Kidney (tissue), 14 donors: ENCODE results near the gene ABHD3. TPM values are rescaled to one million over a fixed set of nuclear protein-coding genes. Genes with fewer than 3 reads are reported as not detected.

Source experiments
- DNase-seq, 5 donors: peaks; one replicate each; pipeline ENCODE4 v3.0.0-alpha.2; 2013 to 2020
- FAIRE-seq: peaks from 2 replicates; lab custom pipeline; 2012; peaks lifted over from hg19 to GRCh38; lab: Jason Lieb, UNC
- H3K27ac ChIP-seq, 2 donors: one replicate each; pipeline ENCODE4 v1.7.0; 2013; ENCODE audit warnings: low read depth in 2 of 2, low read length in 2 of 2, inconsistent platforms in 1 of 2
- H3K27me3 ChIP-seq: one replicate; pipeline ENCODE4 v1.7.1; 2013; ENCODE audit warnings: low read length, inconsistent platforms; ENCODE audit not compliant: control insufficient read depth, insufficient read depth
- H3K36me3 ChIP-seq, 3 donors: one replicate each; pipeline versions ENCODE4 v1.7.0 to v1.7.1; 2013; ENCODE audit warnings: low read length in 3 of 3, control low read depth in 1 of 3, inconsistent platforms in 1 of 3; ENCODE audit not compliant: insufficient read depth in 3 of 3, control insufficient read depth in 2 of 3
- H3K4me1 ChIP-seq, 3 donors: one replicate each; pipeline versions ENCODE4 v1.7.0 to v1.7.1; 2013; ENCODE audit warnings: low read length in 3 of 3, inconsistent platforms in 1 of 3, low read depth in 1 of 3; ENCODE audit not compliant: control insufficient read depth in 2 of 3, insufficient read depth in 2 of 3
- H3K4me3 ChIP-seq, 3 donors: one replicate each; pipeline versions ENCODE4 v1.7.0 to v1.8.1; 2013; ENCODE audit warnings: low read length in 3 of 3, control low read depth in 1 of 3, inconsistent platforms in 1 of 3
- H3K9ac ChIP-seq, 3 donors: one replicate each; pipeline versions ENCODE4 v1.7.0 to v1.7.1; 2013; ENCODE audit warnings: low read length in 3 of 3, control low read depth in 1 of 3, inconsistent platforms in 1 of 3
- H3K9me3 ChIP-seq, 3 donors: one replicate each; pipeline versions ENCODE4 v1.7.0 to v1.7.1; 2013; ENCODE audit warnings: low read length in 3 of 3, control low read depth in 1 of 3, inconsistent platforms in 1 of 3; ENCODE audit not compliant: control insufficient read depth in 2 of 3, insufficient read depth in 1 of 3
- intact Hi-C: fragments of 100-400 bp; cut with DNase I; formaldehyde crosslinking; loops from one replicate; pipeline ENCODE4 v1.11.1; 2022
- polyA plus RNA-seq: library from polyadenylated mRNA; stranded (reverse); fragments of 350-450 nt; fragmentation: Illumina TruSeq; extraction: RNeasy Lipid Tissue Mini Kit (QIAGEN cat#74804); gene quantifications from one replicate; pipeline ENCODE4 v1.2.3, GENCODE V29; 2014; ENCODE audit warnings: low read depth, low replicate concordance; ENCODE audit not compliant: insufficient read depth
- total RNA-seq: library from RNA; stranded (reverse); fragmentation: NEBNext Ultra II Directional; extraction: Animal tissue kit (Norgen Biotek cat#: 25700); gene quantifications from one replicate; pipeline ENCODE4 v1.2.1, GENCODE V29; 2021
- TF ChIP-seq, protein P1 (sequence below): IDR thresholded peaks from 3 replicates; pipeline ENCODE4 v1.5.1; 2012; ENCODE audit warnings: mild to moderate bottlenecking, moderate library complexity, borderline replicate concordance; ENCODE audit not compliant: insufficient read depth; ENCODE audit errors: extremely low read depth
- donor health status: control.
- donor health status: control.
- donor health status: control.
- donor health status: control.
- donor health status: control.
- donor health status: DM: yes; HTN: yes; CAD: no.
- donor health status: Normal renal cell carcinoma (clear cell type).

Gene ABHD3
- total and polyA plus RNA-seq, 2 donors from 2014 or later = 13.1 to 18.9 TPM

GRCh38 chr18:21669736-21670285, 34.8 kb downstream of the ABHD3 start:
- TF ChIP-seq, protein P1, sequence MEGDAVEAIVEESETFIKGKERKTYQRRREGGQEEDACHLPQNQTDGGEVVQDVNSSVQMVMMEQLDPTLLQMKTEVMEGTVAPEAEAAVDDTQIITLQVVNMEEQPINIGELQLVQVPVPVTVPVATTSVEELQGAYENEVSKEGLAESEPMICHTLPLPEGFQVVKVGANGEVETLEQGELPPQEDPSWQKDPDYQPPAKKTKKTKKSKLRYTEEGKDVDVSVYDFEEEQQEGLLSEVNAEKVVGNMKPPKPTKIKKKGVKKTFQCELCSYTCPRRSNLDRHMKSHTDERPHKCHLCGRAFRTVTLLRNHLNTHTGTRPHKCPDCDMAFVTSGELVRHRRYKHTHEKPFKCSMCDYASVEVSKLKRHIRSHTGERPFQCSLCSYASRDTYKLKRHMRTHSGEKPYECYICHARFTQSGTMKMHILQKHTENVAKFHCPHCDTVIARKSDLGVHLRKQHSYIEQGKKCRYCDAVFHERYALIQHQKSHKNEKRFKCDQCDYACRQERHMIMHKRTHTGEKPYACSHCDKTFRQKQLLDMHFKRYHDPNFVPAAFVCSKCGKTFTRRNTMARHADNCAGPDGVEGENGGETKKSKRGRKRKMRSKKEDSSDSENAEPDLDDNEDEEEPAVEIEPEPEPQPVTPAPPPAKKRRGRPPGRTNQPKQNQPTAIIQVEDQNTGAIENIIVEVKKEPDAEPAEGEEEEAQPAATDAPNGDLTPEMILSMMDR = no peak
- FAIRE-seq (no peak), DNase-seq (peak in 2 of 5 donors; percentile 1 to 11)
- no peak overlapping the region for H3K9ac ChIP-seq
- H3K27me3 ChIP-seq = no peaks in the 10 kb centered on the region
- no peaks in the 10 kb centered on the region for H3K9me3 ChIP-seq
- intact Hi-C loops = no loop called here
- no peak overlapping the region for H3K4me3 ChIP-seq
- no peaks in the 10 kb centered on the region for H3K4me1 ChIP-seq
- no peaks in the 10 kb centered on the region for H3K36me3 ChIP-seq
- no peak overlapping the region for H3K27ac ChIP-seq

- H3K9ac ChIP-seq = no peak overlapping the region
- no peaks in the 10 kb centered on the region for H3K4me1 ChIP-seq
- no peaks in the 10 kb centered on the region for H3K9me3 ChIP-seq
- no peak overlapping the region for H3K27ac ChIP-seq
- H3K36me3 ChIP-seq = no peaks in the 10 kb centered on the region
- no peak for FAIRE-seq
- DNase-seq = no peak
- no peak overlapping the region for H3K4me3 ChIP-seq
- TF ChIP-seq, protein P1 = no peak
- intact Hi-C loops = no loop called here
- no peaks in the 10 kb centered on the region for H3K27me3 ChIP-seq
Measured at GRCh38 chr18:21664069-21664468, 40.5 kb downstream of the ABHD3 start.

DNA sequence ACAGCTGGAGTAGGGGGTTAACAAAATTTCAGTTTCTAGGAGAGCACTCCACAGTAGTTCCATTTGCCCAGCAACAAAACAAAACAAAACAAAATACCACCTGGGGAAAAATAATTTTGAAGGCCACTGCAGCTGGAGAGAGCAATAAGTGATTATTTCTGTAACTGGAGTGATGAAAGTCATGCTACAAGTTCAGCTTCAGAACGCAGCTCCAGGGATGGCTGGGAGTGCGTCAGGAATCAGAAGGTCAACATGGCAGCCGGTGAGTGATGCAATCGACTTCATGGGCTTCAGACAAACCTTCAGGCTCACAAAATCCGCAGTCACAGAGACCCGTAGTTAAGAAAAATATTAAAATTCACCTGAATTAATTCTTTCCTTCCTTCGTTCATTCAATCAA, 41.0 kb downstream of the ABHD3 start:
- FAIRE-seq (no peak), DNase-seq (no peak)
- no peak overlapping the region for H3K9ac ChIP-seq
- H3K27ac ChIP-seq = no peak overlapping the region
- H3K27me3 ChIP-seq = no peaks in the 10 kb centered on the region
- TF ChIP-seq, protein P1 = no peak
- intact Hi-C loops = no loop called here
- H3K4me1 ChIP-seq = no peaks in the 10 kb centered on the region
- H3K4me3 ChIP-seq = no peak overlapping the region
- no peaks in the 10 kb centered on the region for H3K36me3 ChIP-seq
- no peaks in the 10 kb centered on the region for H3K9me3 ChIP-seq

DNA sequence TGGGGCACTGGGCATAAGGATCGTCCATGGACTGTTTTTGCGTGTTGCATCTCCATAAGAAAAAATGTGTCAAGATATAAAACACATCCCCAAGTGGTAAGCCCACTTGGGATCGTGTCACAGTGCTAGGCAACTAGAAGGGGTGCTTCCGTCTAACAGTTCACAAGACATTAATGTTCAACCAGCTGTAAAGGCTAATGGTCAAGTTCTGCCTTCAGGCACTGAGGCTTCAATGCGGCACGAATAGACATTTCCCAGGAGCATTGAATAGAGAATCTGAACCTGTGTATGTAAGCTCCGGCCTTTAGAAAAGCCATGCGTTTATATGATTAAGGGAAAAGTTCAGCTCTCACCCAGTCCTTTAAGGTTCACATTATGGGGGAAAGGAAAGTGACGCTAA, 42.0 kb downstream of the ABHD3 start:
- DNase-seq = peak in 3 of 5 donors; percentile 21 to 52 (median 40)
- H3K9me3 ChIP-seq = no peaks in the 10 kb centered on the region
- TF ChIP-seq, protein P1 = no peak
- H3K36me3 ChIP-seq = no peaks in the 10 kb centered on the region
- H3K9ac ChIP-seq = no peak overlapping the region
- H3K27ac ChIP-seq = no peak overlapping the region
- no peak for FAIRE-seq
- no peak overlapping the region for H3K4me3 ChIP-seq
- no peaks in the 10 kb centered on the region for H3K27me3 ChIP-seq
- no peaks in the 10 kb centered on the region for H3K4me1 ChIP-seq
- intact Hi-C loops = no loop called here
